Transverse colon (tissue), 4 donors: ENCODE data around the gene ANKRD12.

Source experiments
- POLR2A ChIP-seq: fragments of 450-650 bp; IDR thresholded peaks from one replicate; pipeline ENCODE4 v1.6.1; 2016; ENCODE audit warnings: antibody characterized with exemption, mild to moderate bottlenecking, moderate library complexity
- POLR2AphosphoS5 ChIP-seq, 3 donors: sonication (generic); formaldehyde crosslinking; IDR thresholded peaks; one replicate each; pipeline ENCODE4 v1.6.1; 2016; ENCODE audit warnings: antibody characterized with exemption in 3 of 3
- TF ChIP-seq, protein P1 (sequence below), 5 experiments: fragments of 200-600 bp in 3 of 5; fragments of 450-650 bp in 2 of 5; sonication (generic) in 3 of 5; IDR thresholded peaks; 1 replicate in 2 of 5; 2 replicates in 3 of 5; pipeline ENCODE4 v1.5.1; 2016 to 2017; ENCODE audit warnings: antibody characterized with exemption in 5 of 5, inconsistent platforms in 3 of 5, mild to moderate bottlenecking in 2 of 5, moderate library complexity in 1 of 5

GRCh38 chr18:9088252-9088651 is 48.3 kb upstream of the ANKRD12 start:
- TF ChIP-seq POLR2A (no peak), POLR2AphosphoS5 (IDR thresholded peaks at IDR 0.05) (no peak)
- TF ChIP-seq, protein P1, sequence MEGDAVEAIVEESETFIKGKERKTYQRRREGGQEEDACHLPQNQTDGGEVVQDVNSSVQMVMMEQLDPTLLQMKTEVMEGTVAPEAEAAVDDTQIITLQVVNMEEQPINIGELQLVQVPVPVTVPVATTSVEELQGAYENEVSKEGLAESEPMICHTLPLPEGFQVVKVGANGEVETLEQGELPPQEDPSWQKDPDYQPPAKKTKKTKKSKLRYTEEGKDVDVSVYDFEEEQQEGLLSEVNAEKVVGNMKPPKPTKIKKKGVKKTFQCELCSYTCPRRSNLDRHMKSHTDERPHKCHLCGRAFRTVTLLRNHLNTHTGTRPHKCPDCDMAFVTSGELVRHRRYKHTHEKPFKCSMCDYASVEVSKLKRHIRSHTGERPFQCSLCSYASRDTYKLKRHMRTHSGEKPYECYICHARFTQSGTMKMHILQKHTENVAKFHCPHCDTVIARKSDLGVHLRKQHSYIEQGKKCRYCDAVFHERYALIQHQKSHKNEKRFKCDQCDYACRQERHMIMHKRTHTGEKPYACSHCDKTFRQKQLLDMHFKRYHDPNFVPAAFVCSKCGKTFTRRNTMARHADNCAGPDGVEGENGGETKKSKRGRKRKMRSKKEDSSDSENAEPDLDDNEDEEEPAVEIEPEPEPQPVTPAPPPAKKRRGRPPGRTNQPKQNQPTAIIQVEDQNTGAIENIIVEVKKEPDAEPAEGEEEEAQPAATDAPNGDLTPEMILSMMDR (IDR thresholded peaks at IDR 0.05): no peak
